Measurements from ENCODE around the gene FARS2.

DNA sequence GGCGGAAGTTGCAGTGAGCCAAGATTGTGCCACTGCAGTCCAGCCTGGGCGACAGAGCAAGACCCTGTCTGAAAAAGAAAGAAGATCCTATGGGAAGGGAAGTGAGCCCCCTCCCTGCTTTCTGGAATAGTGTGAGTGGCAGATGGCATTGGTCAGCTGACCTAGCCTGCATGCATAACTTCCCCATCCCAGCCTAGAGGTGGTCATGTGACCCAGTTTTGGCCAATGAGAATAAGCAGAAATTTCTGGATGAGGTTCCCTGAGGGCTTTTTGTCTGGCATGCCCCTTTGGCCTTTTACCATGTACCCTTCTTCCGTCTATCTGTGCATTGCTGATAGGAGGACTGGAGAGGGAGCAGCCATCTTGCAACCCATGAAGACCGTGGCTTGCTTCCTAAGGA is 476.1 kb downstream of the FARS2 start:
- TF ChIP-seq POLR2AphosphoS5 (IDR thresholded peaks at IDR 0.05; ENCODE audit: low read depth, low read length) (no peak), POLR2A (IDR thresholded peaks at IDR 0.05; ENCODE audit: low read depth, low read length) (no peak)
